ENCODE measurements around the gene MGMT. TPM values are rescaled to one million over a fixed set of nuclear protein-coding genes. Genes with fewer than 3 reads are reported as not detected.

MGMT gene
- polyA plus RNA-seq, 3 donors, result 9.5 to 23.5 (median 17.5) TPM

GRCh38 chr10:129538236-129538635 lies 71.2 kb downstream of the MGMT start:
- H3K9me3 Mint-ChIP-seq, result peaks cover 2 to 10% (median 2%) of the 10 kb centered on the region in 7 donors
- peaks cover 8 to 11% of the 10 kb centered on the region in 2 donors for H3K36me3 Mint-ChIP-seq
- H3K27ac Mint-ChIP-seq, result no peak overlapping the region
- H3K4me3 Mint-ChIP-seq, result no peak overlapping the region
- Histone ChIP-seq H3K9ac (ENCODE audit: insufficient read depth, low read length, poor library complexity, severe bottlenecking) (no peak overlapping the region), H3K27me3 (ENCODE audit: control insufficient read depth in 2 of 2, insufficient read depth in 2 of 2, low read length in 2 of 2) (no peaks in the 10 kb centered on the region), H3K4me3 (replicated peaks in 1 of 3; ENCODE audit: low read depth in 2 of 3, low read length in 3 of 3) (no peak overlapping the region), H3K9me3 (replicated peaks in 1 of 2; ENCODE audit: control insufficient read depth in 1 of 2, insufficient read depth in 1 of 2, low read length in 2 of 2) (no peaks in the 10 kb centered on the region), H2AFZ (ENCODE audit: insufficient read depth, low read depth, low read length, poor library complexity, severe bottlenecking) (no peak overlapping the region), H4K20me1 (ENCODE audit: insufficient read depth, low read length) (no peaks in the 10 kb centered on the region), H3K4me2 (replicated peaks; ENCODE audit: extremely low read depth, low read length, poor library complexity, severe bottlenecking) (no peak overlapping the region), H3K4me1 (ENCODE audit: control insufficient read depth in 1 of 2, insufficient read depth in 2 of 2, low read length in 2 of 2) (no peaks in the 10 kb centered on the region), H3K27ac (ENCODE audit: low read depth in 1 of 2, low read length in 2 of 2) (no peak overlapping the region), H3K36me3 (replicated peaks in 1 of 2; ENCODE audit: control insufficient read depth in 1 of 2, insufficient read depth in 2 of 2, low read length in 2 of 2) (no peaks in the 10 kb centered on the region), H3K79me2 (ENCODE audit: insufficient read depth, low read length) (no peaks in the 10 kb centered on the region)
- H3K4me1 Mint-ChIP-seq, result no peaks in the 10 kb centered on the region
- peaks cover 0 to 2% (median 0%) of the 10 kb centered on the region in 3 donors for H3K27me3 Mint-ChIP-seq (ENCODE audit: low read depth in 3 of 3)
- DNase-seq, result no peak
- TF ChIP-seq, protein P1, sequence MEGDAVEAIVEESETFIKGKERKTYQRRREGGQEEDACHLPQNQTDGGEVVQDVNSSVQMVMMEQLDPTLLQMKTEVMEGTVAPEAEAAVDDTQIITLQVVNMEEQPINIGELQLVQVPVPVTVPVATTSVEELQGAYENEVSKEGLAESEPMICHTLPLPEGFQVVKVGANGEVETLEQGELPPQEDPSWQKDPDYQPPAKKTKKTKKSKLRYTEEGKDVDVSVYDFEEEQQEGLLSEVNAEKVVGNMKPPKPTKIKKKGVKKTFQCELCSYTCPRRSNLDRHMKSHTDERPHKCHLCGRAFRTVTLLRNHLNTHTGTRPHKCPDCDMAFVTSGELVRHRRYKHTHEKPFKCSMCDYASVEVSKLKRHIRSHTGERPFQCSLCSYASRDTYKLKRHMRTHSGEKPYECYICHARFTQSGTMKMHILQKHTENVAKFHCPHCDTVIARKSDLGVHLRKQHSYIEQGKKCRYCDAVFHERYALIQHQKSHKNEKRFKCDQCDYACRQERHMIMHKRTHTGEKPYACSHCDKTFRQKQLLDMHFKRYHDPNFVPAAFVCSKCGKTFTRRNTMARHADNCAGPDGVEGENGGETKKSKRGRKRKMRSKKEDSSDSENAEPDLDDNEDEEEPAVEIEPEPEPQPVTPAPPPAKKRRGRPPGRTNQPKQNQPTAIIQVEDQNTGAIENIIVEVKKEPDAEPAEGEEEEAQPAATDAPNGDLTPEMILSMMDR (IDR thresholded peaks at IDR 0.05), result no peak
- intact Hi-C loops (cut with micrococcal nuclease), result no loop called here
- WGBS (ENCODE audit: insufficient coverage), result 94% methylated on average over 2 of the region's 2 CpGs

DNA sequence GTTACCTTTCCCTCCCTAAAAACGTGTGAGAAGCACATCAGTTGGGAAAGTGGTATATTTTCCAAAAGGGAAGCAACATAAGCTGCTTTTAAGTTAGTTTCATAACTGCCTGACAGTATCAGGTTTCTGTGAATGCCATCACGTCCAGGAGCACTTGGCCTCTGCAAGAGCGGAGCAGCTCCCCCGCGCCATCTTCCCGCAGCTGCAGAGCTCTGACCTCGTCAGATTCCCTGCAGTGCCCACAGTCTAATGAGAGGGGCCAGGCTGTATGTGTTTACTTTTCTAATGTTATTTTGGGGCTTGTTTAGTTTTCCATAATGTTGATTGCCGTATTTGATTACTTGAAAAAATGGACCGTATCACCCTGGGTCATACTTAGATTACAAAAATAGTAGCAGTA lies 74.2 kb downstream of the MGMT start:
- no peaks in the 10 kb centered on the region for H3K36me3 ChIP-seq (replicated peaks in 1 of 2; ENCODE audit: control insufficient read depth in 1 of 2, insufficient read depth in 2 of 2, low read length in 2 of 2)
- peaks cover 8 to 11% of the 10 kb centered on the region in 2 donors for H3K36me3 Mint-ChIP-seq

More for the DNA sequence above, 74.2 kb downstream of the MGMT start:
- Mint-ChIP-seq H3K27ac (no peak overlapping the region), H3K4me3 (no peak overlapping the region), H3K9me3 (peaks cover 0 to 8% (median 2%) of the 10 kb centered on the region in 7 donors), H3K27me3 (ENCODE audit: low read depth in 3 of 3) (no peaks in the 10 kb centered on the region), H3K4me1 (no peaks in the 10 kb centered on the region)
- Histone ChIP-seq H3K27ac (ENCODE audit: low read depth in 1 of 2, low read length in 2 of 2) (no peak overlapping the region), H4K20me1 (ENCODE audit: insufficient read depth, low read length) (no peaks in the 10 kb centered on the region), H3K4me1 (ENCODE audit: control insufficient read depth in 1 of 2, insufficient read depth in 2 of 2, low read length in 2 of 2) (no peaks in the 10 kb centered on the region), H3K9me3 (replicated peaks in 1 of 2; ENCODE audit: control insufficient read depth in 1 of 2, insufficient read depth in 1 of 2, low read length in 2 of 2) (no peaks in the 10 kb centered on the region), H2AFZ (ENCODE audit: insufficient read depth, low read depth, low read length, poor library complexity, severe bottlenecking) (no peak overlapping the region), H3K79me2 (ENCODE audit: insufficient read depth, low read length) (no peaks in the 10 kb centered on the region), H3K4me2 (replicated peaks; ENCODE audit: extremely low read depth, low read length, poor library complexity, severe bottlenecking) (no peak overlapping the region), H3K9ac (ENCODE audit: insufficient read depth, low read length, poor library complexity, severe bottlenecking) (no peak overlapping the region), H3K27me3 (ENCODE audit: control insufficient read depth in 2 of 2, insufficient read depth in 2 of 2, low read length in 2 of 2) (no peaks in the 10 kb centered on the region), H3K4me3 (replicated peaks in 1 of 3; ENCODE audit: low read depth in 2 of 3, low read length in 3 of 3) (no peak overlapping the region)
- no peak for DNase-seq
- TF ChIP-seq, protein P1 (IDR thresholded peaks at IDR 0.05), result no peak
- intact Hi-C loops (cut with micrococcal nuclease), result no loop called here
- WGBS (ENCODE audit: insufficient coverage), result 96% methylated on average over 5 of the region's 9 CpGs

Data from CD14-positive monocyte (primary cell).